K562 (cell line): ENCODE measurements around the gene ZSWIM8.

Experiments
- TF ChIP-seq, protein P1 (sequence below): sonication (generic); formaldehyde crosslinking; IDR thresholded peaks from 2 replicates; pipeline ENCODE4 v1.8.1; 2022; ENCODE audit warnings: missing genetic modification reagents
- TF ChIP-seq, protein P2 (sequence below), 3 experiments: IDR thresholded peaks in 2 of 3; conservative IDR thresholded peaks in 1 of 3; 2 replicates each; pipeline ENCODE4 v1.5.1; 2011 to 2012; ENCODE audit warnings: low read length in 3 of 3, mild to moderate bottlenecking in 3 of 3, control low read depth in 2 of 3, improper control_type of control experiment in 1 of 3, inconsistent platforms in 1 of 3, low read depth in 1 of 3, mixed read lengths in 1 of 3, moderate library complexity in 1 of 3; ENCODE audit not compliant: insufficient read depth in 2 of 3

DNA sequence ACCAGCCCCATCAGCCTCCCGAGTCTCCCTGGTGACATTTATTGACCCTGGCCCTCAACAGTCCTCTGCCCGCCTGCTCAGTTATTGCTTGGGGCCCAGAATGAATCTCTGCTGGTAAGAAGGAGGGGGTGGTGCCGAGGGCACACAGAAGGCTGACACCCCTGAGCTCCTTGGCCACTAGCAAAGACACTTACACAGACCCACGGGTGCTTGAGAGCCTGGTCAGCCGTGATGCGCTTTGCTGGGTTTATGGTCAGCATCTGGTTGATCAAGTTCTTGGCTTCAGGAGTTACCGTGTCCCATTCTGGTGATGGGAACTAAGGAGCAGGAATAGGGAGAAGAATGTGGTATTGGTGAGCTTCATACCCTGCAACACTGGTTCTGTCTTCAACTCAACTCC is 61.6 kb downstream of the ZSWIM8 start:
- TF ChIP-seq, protein P1, sequence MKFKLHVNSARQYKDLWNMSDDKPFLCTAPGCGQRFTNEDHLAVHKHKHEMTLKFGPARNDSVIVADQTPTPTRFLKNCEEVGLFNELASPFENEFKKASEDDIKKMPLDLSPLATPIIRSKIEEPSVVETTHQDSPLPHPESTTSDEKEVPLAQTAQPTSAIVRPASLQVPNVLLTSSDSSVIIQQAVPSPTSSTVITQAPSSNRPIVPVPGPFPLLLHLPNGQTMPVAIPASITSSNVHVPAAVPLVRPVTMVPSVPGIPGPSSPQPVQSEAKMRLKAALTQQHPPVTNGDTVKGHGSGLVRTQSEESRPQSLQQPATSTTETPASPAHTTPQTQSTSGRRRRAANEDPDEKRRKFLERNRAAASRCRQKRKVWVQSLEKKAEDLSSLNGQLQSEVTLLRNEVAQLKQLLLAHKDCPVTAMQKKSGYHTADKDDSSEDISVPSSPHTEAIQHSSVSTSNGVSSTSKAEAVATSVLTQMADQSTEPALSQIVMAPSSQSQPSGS (CRISPR knock-in tag) = no peak
- TF ChIP-seq, protein P2, sequence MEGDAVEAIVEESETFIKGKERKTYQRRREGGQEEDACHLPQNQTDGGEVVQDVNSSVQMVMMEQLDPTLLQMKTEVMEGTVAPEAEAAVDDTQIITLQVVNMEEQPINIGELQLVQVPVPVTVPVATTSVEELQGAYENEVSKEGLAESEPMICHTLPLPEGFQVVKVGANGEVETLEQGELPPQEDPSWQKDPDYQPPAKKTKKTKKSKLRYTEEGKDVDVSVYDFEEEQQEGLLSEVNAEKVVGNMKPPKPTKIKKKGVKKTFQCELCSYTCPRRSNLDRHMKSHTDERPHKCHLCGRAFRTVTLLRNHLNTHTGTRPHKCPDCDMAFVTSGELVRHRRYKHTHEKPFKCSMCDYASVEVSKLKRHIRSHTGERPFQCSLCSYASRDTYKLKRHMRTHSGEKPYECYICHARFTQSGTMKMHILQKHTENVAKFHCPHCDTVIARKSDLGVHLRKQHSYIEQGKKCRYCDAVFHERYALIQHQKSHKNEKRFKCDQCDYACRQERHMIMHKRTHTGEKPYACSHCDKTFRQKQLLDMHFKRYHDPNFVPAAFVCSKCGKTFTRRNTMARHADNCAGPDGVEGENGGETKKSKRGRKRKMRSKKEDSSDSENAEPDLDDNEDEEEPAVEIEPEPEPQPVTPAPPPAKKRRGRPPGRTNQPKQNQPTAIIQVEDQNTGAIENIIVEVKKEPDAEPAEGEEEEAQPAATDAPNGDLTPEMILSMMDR (IDR thresholded peaks at IDR 0.05 in 2 of 3, conservative IDR thresholded peaks at IDR 0.05 in 1 of 3; ENCODE audit: insufficient read depth in 2 of 3, low read depth in 1 of 3, low read length in 3 of 3) = no peak
